NCI-H1417 (cell line): ENCODE data around the gene GOLGA6C.
"Not testable (repeated sequence)": the region's sequence is repeated elsewhere in the genome, so short reads cannot be mapped to it uniquely, and the experiment has no call there.

Experiments
- DNase-seq, 3 experiments: peaks; one replicate each; lab custom pipeline; 2025; lab: John Stamatoyannopoulos, UW

Gene GOLGA6C

DNA sequence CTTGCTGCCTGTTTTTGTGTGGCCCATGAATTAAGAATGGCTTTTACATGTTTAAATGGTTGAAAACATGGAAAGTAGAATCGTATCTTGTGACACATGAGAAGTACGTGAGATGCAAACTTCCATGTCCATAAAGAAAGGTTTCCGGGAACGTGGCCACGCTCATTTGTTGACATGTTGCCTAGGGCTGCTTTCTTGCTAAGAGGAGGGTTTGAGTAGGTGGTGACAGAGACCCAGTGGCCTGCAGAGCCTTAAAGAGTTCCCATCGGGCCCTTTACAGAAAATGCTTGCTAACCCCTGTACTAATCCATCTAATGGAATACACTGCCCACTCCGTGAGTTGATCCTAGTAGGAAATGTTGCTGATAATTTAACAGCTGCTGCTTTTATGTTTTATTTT lies 31.0 kb upstream of the GOLGA6C start:
- DNase-seq = not testable (repeated sequence)

DNA sequence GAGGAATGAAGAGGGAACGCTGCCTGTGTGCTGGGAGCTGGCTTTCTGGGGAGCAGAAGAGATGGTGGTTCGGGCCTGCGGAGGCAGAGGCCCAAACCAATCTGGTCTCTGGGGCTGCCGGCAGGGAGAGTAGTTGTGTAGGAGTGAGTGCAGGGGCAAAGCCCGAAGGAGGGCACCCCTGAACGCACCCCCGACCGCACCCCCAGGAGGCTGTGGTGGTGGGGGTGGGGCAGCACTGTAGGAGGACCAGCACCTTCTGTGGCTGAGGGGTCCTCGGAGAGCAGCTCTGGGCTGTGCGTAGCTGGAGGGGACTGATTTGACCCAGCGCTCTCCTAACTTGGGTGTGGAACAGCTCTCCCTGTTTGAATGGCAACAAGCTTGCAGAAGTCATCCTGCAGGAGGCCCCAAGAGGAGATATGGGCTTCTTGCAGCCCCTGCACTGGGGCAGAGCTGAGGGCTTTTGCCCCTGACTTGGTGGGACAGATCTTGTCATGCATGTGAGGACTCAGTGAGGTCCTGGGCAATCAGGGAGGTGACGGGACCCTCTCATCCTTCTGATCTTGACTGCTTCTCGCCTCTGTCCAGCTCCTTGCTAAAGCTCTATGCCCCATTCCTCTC lies 30.4 kb upstream of the GOLGA6C start:
- DNase-seq = no peak

DNA sequence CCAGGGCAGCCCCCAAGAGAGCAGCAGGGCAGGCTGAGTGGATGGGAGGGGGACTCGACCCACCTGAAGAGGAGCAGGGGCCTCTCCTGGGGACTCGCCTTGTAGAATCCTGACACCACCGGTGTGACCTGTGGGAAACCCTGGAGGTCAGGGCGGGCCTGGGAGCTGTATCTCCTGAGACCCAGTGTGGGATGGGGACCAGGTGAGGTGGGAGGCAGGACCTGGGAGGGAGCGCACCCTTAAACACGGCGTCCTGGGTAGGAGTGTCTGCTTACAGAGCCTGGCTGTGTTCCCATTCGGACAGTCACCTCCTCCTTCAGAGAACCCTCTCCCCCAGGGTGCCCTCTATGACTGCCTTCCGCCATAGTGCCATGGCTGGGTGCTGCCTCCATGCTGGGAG lies 29.3 kb upstream of the GOLGA6C start:
- DNase-seq = no peak

DNA sequence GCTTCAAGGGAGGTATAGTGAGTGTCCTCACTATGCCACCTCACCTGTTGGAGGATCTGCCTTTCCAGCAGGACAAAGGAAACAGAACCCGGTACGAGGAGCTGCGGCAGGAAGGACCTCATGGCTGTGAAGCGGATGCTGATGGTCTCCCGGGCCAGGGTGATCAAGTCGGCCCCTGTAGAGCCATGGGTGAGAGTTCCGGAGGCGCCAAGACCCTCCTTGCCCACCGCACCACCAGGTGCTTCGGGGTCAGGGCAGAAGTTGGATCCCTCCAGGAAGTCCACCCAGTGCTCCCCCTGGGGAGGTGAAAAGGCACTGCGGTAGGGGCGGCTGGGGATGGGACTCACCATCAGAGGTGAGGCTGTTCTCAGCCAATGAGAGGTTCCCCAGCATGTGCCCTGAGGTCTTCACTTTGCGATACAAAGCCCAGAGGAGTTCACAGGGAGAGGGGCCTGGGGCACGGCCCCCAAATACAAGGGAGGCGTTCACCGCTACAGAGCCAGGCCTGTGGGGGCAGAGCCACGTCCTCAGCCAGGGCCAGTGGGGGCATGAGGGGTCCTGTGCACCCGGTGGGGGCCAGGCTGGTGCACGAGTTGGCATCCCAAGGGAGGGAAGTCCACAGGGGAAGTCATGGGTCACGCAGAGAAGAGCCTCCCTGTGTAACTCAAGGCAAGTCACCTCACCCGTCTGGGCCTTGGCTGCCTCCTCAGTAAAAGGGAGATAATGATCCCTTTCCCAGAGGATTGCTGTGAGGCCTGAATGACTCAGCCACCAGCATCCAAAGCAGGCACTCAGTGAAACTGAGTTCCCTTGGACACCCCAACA lies 28.7 kb upstream of the GOLGA6C start:
- DNase-seq = no peak

DNA sequence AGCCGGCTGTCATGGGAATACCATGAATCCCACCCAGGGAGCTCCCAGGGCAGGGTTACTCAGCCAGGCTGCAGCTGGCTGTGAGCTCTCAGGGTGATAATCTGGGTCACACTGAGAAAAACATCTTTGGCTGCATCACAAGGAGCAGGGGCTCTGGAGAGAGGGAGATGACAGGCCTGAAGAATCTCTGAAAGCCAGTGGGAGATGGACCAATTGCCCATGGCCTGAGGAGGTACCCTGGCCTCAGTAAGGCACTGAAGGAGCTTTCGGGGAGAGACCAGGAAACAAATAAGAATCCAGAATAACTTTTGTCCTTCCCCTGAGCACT lies 28.2 kb upstream of the GOLGA6C start:
- DNase-seq = no peak

DNA sequence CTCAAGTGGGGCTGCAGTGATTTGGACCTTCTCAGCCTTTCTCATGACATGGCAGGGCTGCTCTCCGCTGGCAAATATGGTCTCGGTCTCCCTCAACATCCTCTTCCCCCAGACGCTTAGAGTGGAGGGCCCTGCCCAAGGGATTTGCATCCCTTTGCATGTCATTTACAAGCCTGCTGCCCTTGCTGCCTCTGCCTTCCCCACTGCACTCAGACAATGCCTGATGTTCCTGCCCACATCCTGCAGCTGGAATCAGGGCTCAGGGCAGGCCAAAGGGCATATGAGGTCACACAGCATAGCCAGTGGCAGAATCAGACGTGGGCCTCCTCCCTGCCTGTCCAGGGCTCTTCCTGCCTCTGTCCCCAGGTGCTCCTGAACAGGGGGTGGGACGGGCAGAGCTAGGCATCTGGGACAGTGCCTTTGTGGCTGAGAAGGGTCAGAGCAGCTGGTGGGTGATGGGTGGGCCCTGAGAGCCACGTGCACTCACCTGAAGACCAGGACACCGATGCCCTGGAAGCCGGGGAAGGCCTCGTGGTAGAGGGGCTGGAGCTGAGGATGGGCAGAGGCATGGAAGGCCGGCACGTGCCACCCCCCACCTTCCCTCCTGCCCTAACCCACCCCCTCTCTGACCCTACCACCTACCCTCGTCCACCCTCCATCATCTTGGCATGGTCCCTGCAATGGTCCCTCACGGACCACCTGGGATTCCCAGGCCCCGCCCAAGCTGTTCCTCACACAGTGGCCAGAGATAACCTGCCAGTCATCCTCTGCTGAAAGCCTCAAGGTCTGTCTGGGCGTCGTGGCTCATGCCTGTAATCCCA lies 27.4 kb upstream of the GOLGA6C start:
- no peak for DNase-seq

DNA sequence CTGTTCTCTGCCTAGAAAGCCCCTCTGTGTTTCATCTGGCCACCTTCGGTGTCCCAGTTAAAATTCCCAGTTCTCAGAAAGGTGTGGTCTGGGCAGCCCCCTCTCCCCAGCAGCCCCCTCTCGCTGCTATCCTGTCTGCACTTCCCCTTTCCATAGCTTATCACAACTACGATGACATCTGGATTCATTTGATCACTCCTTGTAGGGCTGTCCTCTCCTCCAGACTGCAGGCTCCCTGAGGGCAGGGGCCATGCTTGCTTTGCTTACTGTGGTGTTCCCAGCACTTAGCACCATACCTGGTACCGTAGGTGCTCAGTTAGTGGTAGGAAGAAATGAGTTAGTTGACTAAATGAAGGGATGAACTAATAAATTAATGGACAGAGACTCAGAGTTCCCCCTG lies 26.3 kb upstream of the GOLGA6C start:
- no peak for DNase-seq

DNA sequence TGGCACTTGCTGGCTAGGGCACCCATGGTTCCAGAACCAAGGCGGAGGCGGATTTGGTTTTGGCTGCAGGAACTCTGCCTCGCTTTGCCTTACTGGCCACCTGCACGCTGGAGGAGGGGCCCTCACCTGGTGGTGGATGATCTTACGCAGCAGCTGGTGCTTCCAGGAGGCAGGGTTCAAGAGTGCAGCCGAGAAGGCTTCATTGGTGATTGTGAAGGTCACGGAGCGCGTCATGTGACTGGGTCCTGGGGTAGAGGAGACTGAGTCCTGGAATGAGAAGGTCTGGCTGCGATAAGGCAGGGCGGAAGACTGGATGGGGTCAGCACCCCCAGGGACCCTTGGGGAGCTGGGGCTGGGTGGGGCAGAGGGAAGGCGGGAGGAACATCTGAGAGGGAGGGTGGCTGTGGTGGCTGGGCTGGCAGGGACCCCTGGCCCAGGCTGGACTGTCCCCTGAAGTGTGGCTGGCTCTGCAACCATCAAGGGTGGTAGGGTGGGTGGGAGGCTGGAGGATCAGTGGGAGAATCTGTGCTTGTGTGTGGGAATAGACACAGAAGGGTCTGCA lies 25.8 kb upstream of the GOLGA6C start:
- DNase-seq = no peak

DNA sequence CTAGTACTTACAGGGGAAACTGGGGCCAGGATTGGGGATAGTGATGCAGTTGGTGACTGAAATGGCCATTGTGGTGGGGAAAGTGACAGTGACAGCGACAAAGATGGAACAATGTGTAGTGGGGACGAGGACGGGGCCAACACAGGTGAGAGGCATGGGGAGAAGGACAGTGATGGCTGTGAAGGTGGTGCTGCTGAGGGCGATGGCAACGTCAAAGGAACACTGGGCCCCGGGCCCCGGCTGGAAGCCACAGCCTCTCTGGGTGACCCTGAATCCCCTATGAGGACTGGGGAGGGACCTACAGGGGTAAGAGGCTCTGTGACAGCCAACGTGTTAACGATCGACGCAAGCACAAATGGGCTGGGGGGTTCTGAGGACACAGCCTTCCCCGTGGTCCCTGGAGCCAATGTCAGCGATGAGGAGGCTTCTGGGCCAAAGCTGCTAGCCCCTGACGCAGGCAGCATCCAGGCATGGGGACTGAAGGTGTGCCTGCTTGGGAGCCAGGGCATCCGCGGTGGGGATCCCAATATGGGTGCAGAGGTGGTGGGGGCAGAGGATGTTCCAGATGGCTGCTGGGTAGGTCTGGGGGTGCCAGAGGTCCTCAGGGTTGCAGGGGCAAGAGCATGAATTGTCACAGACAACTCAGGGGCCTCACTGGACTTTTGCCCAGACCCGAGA lies 25.2 kb upstream of the GOLGA6C start:
- no peak for DNase-seq

DNA sequence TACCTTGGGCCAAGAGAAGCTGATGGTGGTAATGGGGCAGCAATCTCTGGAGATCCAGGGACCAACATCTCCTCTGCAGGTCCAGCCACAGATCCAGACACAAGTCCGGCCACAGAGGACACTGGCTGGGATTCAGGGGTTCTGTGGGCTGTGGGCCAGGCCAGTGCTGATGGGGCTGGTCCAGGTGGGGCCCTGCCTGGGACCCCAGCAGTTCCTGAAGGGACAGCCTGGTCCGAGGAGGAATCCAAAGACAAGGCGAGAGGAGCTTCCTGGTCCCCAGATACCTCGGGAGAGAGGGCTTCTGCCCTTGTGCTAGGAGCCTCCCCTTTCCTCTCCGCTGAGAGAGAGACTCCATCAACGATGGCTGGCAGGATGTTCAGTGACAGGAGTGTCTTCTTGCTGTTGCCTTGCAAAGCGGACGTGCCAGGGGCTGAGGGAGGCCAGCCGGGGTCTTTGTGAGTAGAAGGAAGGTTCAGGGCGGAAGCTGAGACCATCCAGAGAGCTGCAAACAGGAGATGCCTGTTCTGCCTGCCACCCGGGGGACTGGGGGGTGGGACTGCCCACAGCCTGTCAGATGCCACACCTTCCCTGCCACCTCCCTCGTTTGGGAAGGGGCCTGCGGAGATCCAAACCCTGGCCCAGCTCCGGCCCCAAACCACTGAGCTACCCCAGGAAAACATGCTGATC lies 24.5 kb upstream of the GOLGA6C start:
- DNase-seq = no peak

DNA sequence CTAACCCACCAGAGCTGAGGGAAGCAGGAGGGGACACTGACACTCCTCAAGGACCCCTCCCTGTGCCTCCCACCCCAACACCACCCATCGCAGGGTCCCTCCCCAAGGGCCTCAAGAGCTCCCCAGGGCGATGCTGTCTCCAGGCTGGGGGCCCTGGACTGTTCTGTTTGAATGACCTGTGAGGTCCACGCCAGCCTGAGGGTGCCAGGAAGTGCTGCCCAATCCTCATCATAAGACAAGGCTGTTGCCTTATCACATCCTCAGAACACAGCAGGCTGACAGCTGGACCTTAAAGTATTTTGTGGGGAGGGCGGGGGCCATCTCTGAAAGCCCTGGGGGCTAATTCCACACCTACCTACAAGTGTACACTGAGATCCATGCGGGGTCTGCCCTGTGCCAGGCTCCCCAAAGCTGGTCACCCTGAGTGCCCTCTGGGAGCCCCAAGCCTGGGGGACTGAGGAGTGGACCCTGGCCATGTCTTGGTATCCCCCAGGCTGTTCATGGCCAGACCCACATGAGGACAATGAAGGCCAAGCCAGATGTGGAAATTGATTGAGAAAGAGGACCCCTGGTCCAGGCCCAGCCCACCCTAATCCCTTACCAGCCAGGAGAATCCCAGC lies 23.8 kb upstream of the GOLGA6C start:
- DNase-seq = no peak

DNA sequence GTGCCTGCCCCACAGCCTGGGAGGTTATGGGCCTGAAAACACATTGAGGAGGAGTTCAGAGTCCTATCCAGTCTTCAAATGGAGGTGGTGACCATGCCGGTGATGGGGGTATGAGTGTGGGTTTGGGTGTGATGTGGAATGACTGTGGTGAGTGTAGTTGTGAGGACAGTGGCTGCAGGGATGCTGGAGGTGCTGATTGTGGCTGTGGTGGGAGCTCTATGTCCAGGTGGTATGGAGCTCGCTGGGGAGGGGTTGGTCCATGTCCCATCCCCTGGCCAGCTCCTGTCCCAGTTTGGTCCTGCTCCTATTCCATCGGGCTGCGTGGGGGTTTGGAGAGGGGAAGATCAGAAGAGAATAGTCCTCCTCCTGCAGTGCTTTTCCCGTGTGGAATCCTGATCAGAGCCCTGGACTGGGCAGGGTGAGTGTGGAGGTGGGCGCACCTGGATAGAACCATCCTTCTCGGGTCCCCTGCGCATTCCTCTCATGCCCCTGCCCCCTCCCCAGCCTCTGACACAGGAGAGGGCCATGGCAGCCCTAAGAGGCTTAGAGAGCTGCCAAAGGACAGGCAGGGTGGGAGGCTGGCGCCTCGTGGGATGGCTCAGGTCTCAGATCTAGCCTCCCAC lies 23.0 kb upstream of the GOLGA6C start:
- no peak for DNase-seq

DNA sequence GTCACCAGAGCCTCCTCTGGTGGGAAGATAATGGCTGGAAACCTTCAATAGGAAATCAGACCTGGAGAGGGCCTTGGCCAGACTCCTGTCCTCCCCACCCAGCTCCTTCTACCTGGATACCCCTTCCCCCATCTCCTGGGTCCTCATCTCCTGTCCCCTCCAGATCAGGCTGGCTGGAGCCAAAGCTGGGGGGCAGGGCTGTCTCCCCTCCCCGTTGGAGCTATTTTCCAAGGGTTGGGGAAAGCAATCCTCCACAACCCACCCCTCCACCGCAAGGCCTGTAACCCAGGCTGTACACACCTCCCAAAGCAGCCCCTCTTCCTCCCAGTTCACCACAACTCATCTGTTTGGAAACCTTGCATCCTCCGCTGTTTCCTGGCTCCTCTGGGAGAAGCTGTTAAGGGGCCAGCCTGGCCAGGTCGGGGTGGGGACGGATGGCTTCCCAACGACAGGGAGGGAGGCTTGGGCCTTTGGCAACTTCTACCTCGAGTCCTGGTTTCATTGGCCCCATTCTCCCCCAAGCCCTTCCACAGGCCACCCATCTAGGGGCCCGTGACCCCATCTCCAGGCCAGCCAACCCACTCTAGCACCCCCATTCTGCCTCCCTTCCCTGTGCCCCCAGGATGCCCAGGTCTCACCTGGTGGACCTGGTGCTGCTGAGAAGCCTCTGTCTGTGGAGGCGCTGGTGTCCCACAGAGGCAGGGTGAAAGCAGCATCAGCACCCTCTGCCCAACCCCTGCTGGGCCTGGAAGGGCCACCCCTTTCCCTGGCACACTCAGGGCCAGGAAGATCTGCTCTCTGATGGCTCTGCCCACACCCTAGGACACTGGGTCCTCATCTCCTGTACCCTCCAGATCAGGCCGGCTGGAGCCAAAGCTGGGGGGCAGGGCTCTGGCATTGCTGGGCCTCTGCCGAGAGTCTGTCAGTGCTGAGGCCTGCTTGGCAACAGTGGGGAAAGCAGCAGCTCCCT lies 22.1 kb upstream of the GOLGA6C start:
- no peak for DNase-seq

DNA sequence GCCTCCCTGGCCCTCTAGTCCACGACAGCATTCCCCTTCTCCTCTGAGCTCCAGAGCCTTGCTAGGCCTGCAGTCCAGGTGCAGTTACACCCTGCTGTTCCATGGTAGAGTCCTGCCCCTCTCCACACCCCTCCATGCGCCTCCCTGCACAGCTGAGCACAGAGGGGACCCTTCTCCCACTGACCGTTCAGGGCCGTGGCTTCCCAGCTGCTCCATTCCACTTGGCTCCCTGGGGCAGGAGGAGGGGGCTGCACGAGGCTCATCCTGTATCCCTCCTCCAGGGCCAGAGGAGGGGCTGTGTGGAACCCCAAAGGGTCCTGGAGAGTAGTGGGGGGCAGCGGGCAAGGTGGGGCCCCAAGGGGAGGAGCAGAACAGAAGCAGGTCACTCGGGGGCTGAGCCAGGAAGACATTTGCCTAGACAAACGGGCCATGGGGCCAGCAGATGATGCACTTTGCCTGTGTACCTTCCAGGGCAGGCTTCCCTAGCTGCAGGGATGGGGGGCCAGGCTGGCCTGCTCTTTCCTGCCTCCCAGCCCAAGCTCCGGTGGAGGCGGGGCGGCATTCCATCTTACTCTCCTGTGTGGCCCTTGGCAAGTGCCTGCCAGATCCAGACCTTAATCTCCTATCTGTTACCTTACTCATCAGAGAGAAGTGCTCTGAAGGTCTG lies 20.7 kb upstream of the GOLGA6C start:
- no peak for DNase-seq

DNA sequence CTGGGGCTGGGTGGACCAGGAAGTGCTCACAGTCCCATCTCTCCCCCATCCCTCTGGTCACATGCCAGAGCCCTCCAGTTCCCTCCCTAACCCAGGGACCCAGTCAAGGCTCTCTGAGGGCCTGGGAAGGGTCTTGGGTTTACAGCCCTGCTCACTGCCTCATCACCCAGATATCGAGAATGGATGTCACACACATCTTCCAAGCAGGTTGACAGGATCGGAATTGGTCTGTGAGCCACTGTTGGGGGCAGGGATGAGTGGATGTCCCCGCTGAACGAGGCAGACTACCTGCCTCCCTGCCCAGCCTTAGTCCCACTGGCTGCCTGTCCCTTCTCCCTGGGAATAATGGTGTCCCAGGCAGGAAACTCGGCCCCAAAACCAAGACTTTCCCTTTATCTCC lies 20.0 kb upstream of the GOLGA6C start:
- no peak for DNase-seq

DNA sequence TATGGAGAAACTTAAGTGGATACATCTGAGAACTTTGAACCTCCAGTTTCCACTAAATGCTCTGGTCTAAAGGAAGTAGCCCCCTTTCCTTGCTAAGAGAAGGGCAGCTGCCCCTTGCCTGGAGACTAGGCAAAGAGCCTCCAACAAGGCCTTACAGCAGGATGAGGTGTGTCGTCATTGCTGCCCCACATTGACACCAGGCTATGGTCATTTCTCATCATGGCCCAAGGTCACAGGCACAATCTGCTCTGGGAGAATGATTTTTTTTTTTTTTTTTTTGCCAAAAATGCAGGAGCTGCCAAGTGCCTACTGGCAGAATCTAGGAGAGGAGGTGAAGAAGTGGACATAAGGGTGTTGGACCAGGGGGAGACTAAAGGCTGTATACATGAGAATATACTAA lies 12.4 kb upstream of the GOLGA6C start:
- DNase-seq = not testable (repeated sequence)

DNA sequence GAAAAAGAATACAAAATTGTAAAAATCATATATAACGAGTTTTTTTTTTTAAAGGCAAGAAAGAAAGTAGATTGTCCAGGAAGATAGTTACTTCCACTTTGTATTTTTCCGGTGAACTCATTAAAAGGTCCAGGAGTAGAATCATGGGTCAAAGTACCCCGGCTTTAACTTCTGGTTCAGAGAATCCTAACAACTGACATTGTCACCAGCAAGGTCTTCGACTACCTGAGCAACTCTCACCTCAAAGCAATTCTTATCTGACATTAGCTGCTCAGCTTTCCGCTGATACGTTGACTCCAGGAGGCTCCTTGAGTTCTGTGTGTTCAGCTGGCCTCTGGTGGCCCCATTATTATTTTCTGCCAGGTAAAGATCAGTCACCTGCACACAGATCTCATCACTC lies 9.1 kb upstream of the GOLGA6C start:
- peak in 2 of 3 experiments; percentile 60 to 87 for DNase-seq

DNA sequence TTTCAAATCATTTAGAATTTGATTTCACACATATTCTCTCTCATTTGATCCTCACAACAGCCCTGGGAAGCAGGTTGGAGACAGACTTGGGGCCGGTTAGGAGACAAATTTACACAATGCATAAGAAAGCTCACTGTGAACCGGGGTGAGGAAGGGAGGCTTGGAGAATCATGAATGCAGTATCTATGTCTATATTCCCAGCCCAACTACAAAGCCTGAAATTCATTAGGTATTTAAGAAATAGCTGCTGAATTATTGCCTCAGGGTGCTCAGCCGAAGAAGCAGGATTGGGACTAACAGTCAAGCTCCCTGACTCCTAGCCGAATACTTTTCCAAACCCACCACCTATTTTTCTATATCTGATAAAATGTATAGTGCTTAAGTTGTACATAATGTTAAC lies 8.4 kb upstream of the GOLGA6C start:
- peak in 1 of 3 experiments; percentile 44 for DNase-seq

DNA sequence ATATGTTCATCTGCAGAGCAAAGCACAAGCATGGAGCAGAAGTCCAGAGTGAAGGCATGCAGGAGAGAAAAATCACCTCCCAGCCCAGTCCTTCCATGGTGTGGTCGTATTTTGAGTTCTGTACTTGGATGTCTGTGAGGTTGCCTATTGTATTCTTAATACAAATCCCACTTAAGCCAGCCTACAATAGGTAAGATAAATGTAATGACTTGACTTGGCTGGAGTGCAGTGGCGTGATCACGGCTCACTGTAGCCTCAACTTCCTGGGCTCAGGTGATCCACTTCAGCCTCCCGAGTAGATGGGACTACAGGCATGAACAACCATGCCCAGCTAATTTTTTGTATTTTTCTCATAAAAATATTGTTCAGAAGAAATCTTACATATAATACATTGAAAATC lies 6.8 kb upstream of the GOLGA6C start:
- DNase-seq = not testable (repeated sequence)
